Measurements from ENCODE around the gene APOC3.

Gene APOC3

GRCh38 chr11:116864531-116864930 is 34.8 kb downstream of the APOC3 start:
- no peaks in the 10 kb centered on the region for H3K27me3 Mint-ChIP-seq
- H3K4me3 Mint-ChIP-seq, result no peak overlapping the region
- H3K9me3 Mint-ChIP-seq, result no peaks in the 10 kb centered on the region
- no peak overlapping the region for H3K27ac Mint-ChIP-seq
- peaks cover 83% of the 10 kb centered on the region for H3K36me3 Mint-ChIP-seq
- H3K4me1 Mint-ChIP-seq, result no peaks in the 10 kb centered on the region
- ATAC-seq, result no peak

GRCh38 chr11:116865696-116866095 is 36.0 kb downstream of the APOC3 start:
- H3K4me1 Mint-ChIP-seq, result peaks cover 9% of the 10 kb centered on the region
- no peaks in the 10 kb centered on the region for H3K27me3 Mint-ChIP-seq
- H3K36me3 Mint-ChIP-seq, result peaks cover 86% of the 10 kb centered on the region
- no peak overlapping the region for H3K4me3 Mint-ChIP-seq
- no peak for ATAC-seq
- H3K27ac Mint-ChIP-seq, result no peak overlapping the region
- no peaks in the 10 kb centered on the region for H3K9me3 Mint-ChIP-seq

- H3K27ac Mint-ChIP-seq, result no peak overlapping the region
- peaks cover 10% of the 10 kb centered on the region for H3K4me1 Mint-ChIP-seq
- no peak for ATAC-seq
- no peaks in the 10 kb centered on the region for H3K27me3 Mint-ChIP-seq
- peaks cover 86% of the 10 kb centered on the region for H3K36me3 Mint-ChIP-seq
- H3K9me3 Mint-ChIP-seq, result no peaks in the 10 kb centered on the region
- H3K4me3 Mint-ChIP-seq, result no peak overlapping the region
Observed at GRCh38 chr11:116866804-116867455, 37.2 kb downstream of the APOC3 start.

- no peak for ATAC-seq
- peaks cover 10% of the 10 kb centered on the region for H3K4me1 Mint-ChIP-seq
- no peak overlapping the region for H3K27ac Mint-ChIP-seq
- peaks cover 84% of the 10 kb centered on the region for H3K36me3 Mint-ChIP-seq
- no peaks in the 10 kb centered on the region for H3K27me3 Mint-ChIP-seq
- no peak overlapping the region for H3K4me3 Mint-ChIP-seq
- no peaks in the 10 kb centered on the region for H3K9me3 Mint-ChIP-seq
Observed at GRCh38 chr11:116867619-116868018, 37.9 kb downstream of the APOC3 start.

- Mint-ChIP-seq H3K9me3 (no peaks in the 10 kb centered on the region), H3K27ac (no peak overlapping the region), H3K4me1 (peaks cover 10% of the 10 kb centered on the region), H3K27me3 (no peaks in the 10 kb centered on the region), H3K36me3 (peaks cover 89% of the 10 kb centered on the region), H3K4me3 (no peak overlapping the region)
- ATAC-seq, result no peak
Observed at GRCh38 chr11:116868066-116868465, 38.4 kb downstream of the APOC3 start.

GRCh38 chr11:116869610-116870009 is 39.9 kb downstream of the APOC3 start:
- H3K27ac Mint-ChIP-seq, result peak overlapping the region; percentile 20
- peaks cover 10% of the 10 kb centered on the region for H3K4me1 Mint-ChIP-seq
- H3K4me3 Mint-ChIP-seq, result no peak overlapping the region
- H3K27me3 Mint-ChIP-seq, result no peaks in the 10 kb centered on the region
- H3K36me3 Mint-ChIP-seq, result peaks cover 88% of the 10 kb centered on the region
- H3K9me3 Mint-ChIP-seq, result no peaks in the 10 kb centered on the region
- ATAC-seq, result no peak

GRCh38 chr11:116870054-116870453 is 40.3 kb downstream of the APOC3 start:
- no peaks in the 10 kb centered on the region for H3K27me3 Mint-ChIP-seq
- peak overlapping the region; percentile 20 for H3K27ac Mint-ChIP-seq
- ATAC-seq, result peak; percentile 51
- no peaks in the 10 kb centered on the region for H3K9me3 Mint-ChIP-seq
- peaks cover 92% of the 10 kb centered on the region for H3K36me3 Mint-ChIP-seq
- H3K4me1 Mint-ChIP-seq, result peaks cover 10% of the 10 kb centered on the region
- no peak overlapping the region for H3K4me3 Mint-ChIP-seq

GRCh38 chr11:116871248-116871647 is 41.5 kb downstream of the APOC3 start:
- Mint-ChIP-seq H3K9me3 (no peaks in the 10 kb centered on the region), H3K4me3 (no peak overlapping the region), H3K4me1 (peaks cover 10% of the 10 kb centered on the region), H3K36me3 (peaks cover 89% of the 10 kb centered on the region), H3K27ac (no peak overlapping the region), H3K27me3 (no peaks in the 10 kb centered on the region)
- ATAC-seq, result no peak

- no peaks in the 10 kb centered on the region for H3K9me3 Mint-ChIP-seq
Observed at GRCh38 chr11:116873381-116873780, 43.7 kb downstream of the APOC3 start.

GRCh38 chr11:116874251-116874650 is 44.5 kb downstream of the APOC3 start:
- peaks cover 70% of the 10 kb centered on the region for H3K36me3 Mint-ChIP-seq
- H3K4me3 Mint-ChIP-seq, result no peak overlapping the region

More at GRCh38 chr11:116873381-116873780, 43.7 kb downstream of the APOC3 start:
- no peak overlapping the region for H3K4me3 Mint-ChIP-seq
- peaks cover 12% of the 10 kb centered on the region for H3K4me1 Mint-ChIP-seq
- H3K36me3 Mint-ChIP-seq, result peaks cover 73% of the 10 kb centered on the region
- no peaks in the 10 kb centered on the region for H3K27me3 Mint-ChIP-seq
- H3K27ac Mint-ChIP-seq, result no peak overlapping the region
- ATAC-seq, result no peak

GRCh38 chr11:116875194-116875593 is 45.5 kb downstream of the APOC3 start:
- ATAC-seq, result no peak
- Mint-ChIP-seq H3K27ac (no peak overlapping the region), H3K4me1 (peaks cover 18% of the 10 kb centered on the region), H3K4me3 (no peak overlapping the region), H3K36me3 (peaks cover 60% of the 10 kb centered on the region), H3K9me3 (no peaks in the 10 kb centered on the region), H3K27me3 (no peaks in the 10 kb centered on the region)

More at GRCh38 chr11:116874251-116874650, 44.5 kb downstream of the APOC3 start:
- no peak for ATAC-seq
- H3K27me3 Mint-ChIP-seq, result no peaks in the 10 kb centered on the region
- no peak overlapping the region for H3K27ac Mint-ChIP-seq
- peaks cover 17% of the 10 kb centered on the region for H3K4me1 Mint-ChIP-seq
- no peaks in the 10 kb centered on the region for H3K9me3 Mint-ChIP-seq

- Mint-ChIP-seq H3K36me3 (peaks cover 52% of the 10 kb centered on the region), H3K4me1 (peaks cover 15% of the 10 kb centered on the region), H3K27me3 (no peaks in the 10 kb centered on the region), H3K4me3 (no peak overlapping the region), H3K27ac (no peak overlapping the region), H3K9me3 (no peaks in the 10 kb centered on the region)
- no peak for ATAC-seq
Observed at GRCh38 chr11:116876656-116877055, 46.9 kb downstream of the APOC3 start.

GRCh38 chr11:116879800-116880625 is 50.3 kb downstream of the APOC3 start:
- H3K27me3 Mint-ChIP-seq, result no peaks in the 10 kb centered on the region
- H3K36me3 Mint-ChIP-seq, result peaks cover 30% of the 10 kb centered on the region
- H3K27ac Mint-ChIP-seq, result peak overlapping the region; percentile 59
- peaks cover 15% of the 10 kb centered on the region for H3K4me1 Mint-ChIP-seq
- ATAC-seq, result peak; percentile 68
- no peak overlapping the region for H3K4me3 Mint-ChIP-seq
- no peaks in the 10 kb centered on the region for H3K9me3 Mint-ChIP-seq

- H3K36me3 Mint-ChIP-seq, result peaks cover 20% of the 10 kb centered on the region
- ATAC-seq, result no peak
Observed at GRCh38 chr11:116881143-116881542, 51.4 kb downstream of the APOC3 start.

GRCh38 chr11:116882386-116882785 is 52.7 kb downstream of the APOC3 start:
- Mint-ChIP-seq H3K9me3 (no peaks in the 10 kb centered on the region), H3K36me3 (peaks cover 20% of the 10 kb centered on the region)
- no peak for ATAC-seq

More at GRCh38 chr11:116881143-116881542, 51.4 kb downstream of the APOC3 start:
- H3K27ac Mint-ChIP-seq, result no peak overlapping the region
- H3K4me3 Mint-ChIP-seq, result no peak overlapping the region
- H3K4me1 Mint-ChIP-seq, result peaks cover 15% of the 10 kb centered on the region
- H3K9me3 Mint-ChIP-seq, result no peaks in the 10 kb centered on the region
- no peaks in the 10 kb centered on the region for H3K27me3 Mint-ChIP-seq

More at GRCh38 chr11:116882386-116882785, 52.7 kb downstream of the APOC3 start:
- Mint-ChIP-seq H3K27ac (no peak overlapping the region), H3K4me3 (no peak overlapping the region), H3K27me3 (no peaks in the 10 kb centered on the region), H3K4me1 (peaks cover 15% of the 10 kb centered on the region)

Measured in stimulated activated memory B cell treated with anti-CD40 and anti-IgM and Interleukin-4, amounts not matched to agents 10 μg/mL and 1 μg/mL and 100 μg/mL, for 72 hours (primary cell).